Stimulated activated CD4-positive, alpha-beta T cell treated with anti-CD3 and anti-CD28 coated beads, Interleukin-4, amount 100 ng/mL, for 4 hours (primary cell): ENCODE data around the gene NSUN4.
"Not testable (repeated sequence)": the region's sequence is repeated elsewhere in the genome, so short reads cannot be mapped to it uniquely, and the experiment has no call there.

Experiments used
- DNase-seq, 2 experiments: peaks; one replicate each; pipeline ENCODE4 v3.0.0-alpha.2; 2020

NSUN4 gene

DNA sequence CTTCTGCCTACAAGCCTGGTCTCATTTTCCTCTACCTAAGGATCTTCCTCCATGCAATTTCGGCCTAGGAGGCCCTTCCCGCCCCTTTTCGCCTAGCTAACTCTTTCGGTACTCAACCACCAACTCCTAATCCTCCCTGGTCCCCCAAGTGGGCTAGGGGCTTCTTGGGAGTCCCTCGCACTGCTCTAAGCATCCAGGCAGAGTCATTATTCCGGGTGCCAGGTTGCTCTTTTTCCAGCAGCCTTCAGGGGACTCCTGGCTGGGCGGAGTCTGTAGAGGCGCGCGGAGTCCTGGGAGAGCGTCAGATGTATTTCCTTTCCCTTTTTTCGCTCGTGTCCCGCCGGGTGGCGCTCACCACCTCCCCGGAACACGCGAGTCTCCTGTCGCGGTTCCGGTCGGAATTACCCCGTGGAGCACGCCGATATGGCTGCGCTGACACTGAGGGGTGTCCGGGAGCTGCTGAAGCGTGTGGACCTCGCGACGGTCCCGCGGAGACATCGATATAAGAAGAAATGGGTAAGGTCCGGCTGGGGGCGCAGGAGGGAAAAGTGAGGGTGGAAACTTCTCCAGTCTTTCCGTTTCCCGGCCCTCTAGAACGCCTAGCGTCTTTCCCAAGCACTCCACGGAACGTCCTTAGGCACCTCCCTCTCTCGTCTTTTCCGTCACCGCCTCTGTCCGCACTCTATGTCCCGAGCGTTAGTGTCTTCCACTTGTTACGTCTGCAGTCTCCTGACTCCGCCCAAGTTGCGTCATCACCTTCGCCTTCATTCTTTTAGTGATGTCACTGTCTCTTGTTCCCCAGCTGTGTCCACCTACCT is at the start of gene NSUN4:
Gene NSUN4, plus strand, starts transcription at position 404 of the 818 bp plus-strand sequence. Its CDS starts 20 bp downstream, at position 424.
- DNase-seq: peak; percentile 81 to 84

DNA sequence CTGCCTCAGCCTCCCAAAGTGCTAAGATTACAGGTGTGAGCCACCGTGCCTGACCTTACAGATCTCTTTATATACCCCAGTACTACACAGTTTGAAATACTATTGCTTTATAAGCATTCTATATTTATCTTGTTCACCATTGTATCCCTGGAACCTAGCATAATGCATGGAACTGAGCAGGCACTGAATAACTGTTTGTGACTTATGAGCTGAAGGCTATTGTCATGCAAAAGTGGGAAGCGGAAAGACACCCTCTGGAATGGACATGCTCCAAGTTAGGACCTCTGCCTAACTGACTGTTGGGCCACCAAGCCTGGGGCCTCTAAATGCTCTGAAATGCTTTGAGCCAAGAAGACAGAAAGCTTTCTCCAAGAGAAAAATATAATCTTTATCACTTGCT is 45.3 kb upstream of the NSUN4 start:
- no peak for DNase-seq

DNA sequence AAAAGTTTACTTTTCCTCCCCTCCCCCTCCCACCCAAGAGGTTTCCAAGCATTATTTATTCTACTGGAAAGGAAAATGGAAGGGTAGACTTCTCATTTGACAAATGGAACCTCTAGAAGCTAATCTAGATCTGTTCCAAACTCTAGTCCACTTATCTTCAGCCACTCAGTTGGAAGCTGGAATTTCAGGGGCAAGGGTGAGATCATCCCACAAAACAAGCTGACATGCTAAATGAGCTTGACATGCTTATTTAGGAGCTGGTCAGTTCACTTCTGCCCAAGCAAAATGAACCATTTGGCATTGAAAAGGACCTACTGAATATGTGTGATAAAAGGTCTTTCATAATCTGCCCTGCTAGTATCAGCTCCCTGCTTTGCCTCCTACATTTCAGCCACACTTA is 42.2 kb upstream of the NSUN4 start:
- DNase-seq: no peak

GRCh38 chr1:46300673-46301405 is 39.8 kb upstream of the NSUN4 start:
- no peak for DNase-seq

- no peak for DNase-seq
These were observed 39.2 kb upstream of the NSUN4 start for GRCh38 chr1:46301406-46301807.

DNA sequence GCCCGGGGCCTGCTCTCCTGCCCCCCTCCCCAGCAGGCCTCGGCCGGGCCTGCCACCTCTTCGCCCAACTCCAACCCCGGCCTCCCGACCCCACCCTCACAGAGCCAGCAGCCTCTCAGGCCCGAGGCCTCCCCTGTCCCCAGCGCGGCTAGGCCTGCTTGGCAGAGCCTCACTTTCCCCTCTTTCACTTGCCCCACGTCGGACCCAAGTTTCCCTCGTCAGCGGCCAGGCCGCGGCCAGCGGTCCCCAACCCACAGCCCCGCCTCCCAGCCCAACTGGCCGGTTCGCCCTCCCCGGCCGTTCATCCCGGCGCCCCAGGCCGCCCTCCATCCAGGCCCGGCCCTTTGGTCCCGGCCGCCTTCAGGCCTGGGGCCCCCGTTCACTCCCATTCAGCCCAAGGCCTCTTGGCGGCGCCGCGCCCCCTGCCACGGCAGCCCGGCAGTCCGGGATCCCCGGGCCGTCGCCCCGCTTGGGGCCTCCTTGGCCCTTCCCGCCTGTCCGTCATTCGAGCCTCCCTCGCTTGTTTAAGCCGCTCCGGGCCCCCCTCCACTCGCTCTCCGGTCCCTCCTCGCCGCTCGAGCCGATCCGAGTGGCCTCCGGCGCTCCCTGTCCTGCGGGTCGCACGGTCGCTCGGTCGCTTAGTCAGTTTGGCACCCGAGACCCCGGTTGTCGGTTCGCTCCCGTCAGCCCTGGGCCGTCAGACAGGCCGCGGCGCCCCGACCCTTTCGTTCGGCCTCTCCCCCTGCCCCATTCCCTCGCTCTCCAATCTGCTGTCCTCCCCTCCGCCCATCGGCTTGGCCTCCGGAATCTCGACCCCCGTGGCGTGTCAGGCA is 38.6 kb upstream of the NSUN4 start:
- peak; percentile 32 to 51 for DNase-seq

DNA sequence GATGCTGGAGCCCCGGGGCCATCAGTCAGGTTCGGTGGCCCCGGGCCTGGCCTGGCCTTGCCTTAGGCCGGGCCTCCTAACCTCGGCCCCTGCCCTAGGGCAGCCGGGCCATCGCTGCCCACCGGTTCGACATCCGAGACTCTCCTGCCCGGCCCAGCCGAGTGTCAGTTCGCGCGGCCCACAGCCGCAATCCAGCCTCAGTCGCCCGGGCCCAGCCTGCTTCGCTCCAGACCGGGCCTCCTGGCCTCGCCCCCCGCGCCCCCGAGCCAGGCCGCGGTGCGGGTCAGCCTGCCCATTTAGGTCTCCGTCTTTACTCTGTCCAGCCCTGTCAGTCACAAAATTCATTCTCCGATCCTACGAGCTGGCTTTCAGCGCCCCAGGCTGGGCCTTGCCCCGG is 38.0 kb upstream of the NSUN4 start:
- peak in 1 of 2 experiments; percentile 28 for DNase-seq

GRCh38 chr1:46303038-46303871 is 37.4 kb upstream of the NSUN4 start, which contains the start of the genes LRRC41 and UQCRH:
Gene LRRC41, minus strand, starts transcription at chr1:46303616. Its CDS starts 294 bp downstream, at chr1:46303322.
Gene UQCRH, plus strand, starts transcription at chr1:46303698. Its CDS starts 69 bp downstream, at chr1:46303767.
- peak; percentile 88 to 91 for DNase-seq

DNA sequence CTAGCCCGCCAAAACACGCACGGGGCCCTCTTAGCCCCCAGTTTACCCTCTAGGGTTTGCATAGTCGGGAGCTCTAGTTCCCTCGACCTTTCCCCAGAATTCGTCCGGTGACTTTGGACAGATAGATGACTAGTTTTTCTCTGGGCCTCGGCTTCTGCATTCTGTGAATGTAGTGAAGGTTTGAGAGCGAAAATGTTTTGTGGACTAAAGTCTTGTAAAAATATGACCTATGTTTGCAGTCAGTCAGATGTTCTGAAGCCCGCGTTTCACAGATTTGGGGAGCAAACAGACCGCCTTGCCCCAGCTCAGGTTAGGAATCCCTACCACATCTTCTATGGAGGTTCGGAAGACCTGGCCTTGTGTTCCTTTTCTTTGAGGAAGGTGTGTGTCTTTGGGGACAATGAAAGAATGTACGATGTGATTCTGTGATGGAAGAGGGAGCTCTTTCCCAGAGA is 36.7 kb upstream of the NSUN4 start:
- peak in 1 of 2 experiments; percentile 2 for DNase-seq

GRCh38 chr1:46306159-46306530 is 34.5 kb upstream of the NSUN4 start:
- DNase-seq: no peak

DNA sequence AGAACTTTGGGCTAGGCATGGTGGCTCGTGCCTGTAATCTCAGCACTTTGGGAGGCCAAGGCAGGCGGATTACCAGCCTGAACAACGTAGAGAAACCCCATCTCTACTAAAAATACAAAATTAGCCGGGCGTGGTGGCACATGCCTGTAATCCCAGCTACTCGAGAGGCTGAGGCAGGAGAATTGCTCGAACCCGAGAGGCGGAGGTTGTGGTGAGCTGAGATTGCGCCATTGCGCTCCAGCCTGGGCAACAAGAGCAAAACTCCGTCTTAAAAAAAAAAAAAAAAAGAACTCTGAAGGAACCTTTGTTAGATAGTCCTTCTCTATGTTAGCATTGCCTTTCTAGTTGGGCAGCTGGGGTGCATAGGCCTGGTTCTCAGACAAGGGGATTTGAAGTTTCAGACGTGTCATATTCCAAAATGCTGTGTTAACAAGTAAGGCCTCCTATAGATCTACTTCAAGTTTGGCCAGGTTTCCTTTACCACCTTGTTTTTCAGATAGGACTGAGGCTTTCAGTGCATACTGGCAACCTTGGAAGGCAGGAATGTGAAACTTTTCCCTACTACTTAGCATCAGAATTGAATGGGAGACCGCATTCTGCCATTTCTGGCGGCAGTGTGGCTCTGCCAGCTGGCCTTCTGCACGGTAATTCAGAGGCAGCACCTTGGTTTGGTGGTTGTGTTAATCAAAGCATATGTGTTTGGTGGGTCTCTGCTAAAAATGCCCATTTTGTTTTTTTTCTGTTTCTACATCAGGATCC is 31.0 kb upstream of the NSUN4 start:
- DNase-seq: no peak

DNA sequence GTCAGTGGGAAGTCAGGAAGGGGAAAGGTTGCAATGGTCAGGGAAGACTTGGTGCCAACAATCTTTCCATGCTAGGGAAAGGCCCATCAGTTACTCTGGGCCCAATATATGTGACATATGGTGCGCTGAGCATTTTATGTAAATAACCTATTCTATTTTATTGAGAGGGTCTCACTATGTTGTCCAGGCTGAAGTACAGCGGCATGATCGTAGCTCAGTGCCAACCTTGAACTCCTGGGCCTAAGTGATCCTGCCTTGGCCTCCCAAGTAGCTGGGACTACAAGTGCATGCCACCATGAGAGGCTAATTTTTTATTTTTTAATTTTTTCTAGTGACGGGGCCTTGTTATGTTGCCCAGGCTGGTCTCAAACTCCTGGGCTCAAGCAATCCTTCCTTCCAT is 30.3 kb upstream of the NSUN4 start:
- no peak for DNase-seq

DNA sequence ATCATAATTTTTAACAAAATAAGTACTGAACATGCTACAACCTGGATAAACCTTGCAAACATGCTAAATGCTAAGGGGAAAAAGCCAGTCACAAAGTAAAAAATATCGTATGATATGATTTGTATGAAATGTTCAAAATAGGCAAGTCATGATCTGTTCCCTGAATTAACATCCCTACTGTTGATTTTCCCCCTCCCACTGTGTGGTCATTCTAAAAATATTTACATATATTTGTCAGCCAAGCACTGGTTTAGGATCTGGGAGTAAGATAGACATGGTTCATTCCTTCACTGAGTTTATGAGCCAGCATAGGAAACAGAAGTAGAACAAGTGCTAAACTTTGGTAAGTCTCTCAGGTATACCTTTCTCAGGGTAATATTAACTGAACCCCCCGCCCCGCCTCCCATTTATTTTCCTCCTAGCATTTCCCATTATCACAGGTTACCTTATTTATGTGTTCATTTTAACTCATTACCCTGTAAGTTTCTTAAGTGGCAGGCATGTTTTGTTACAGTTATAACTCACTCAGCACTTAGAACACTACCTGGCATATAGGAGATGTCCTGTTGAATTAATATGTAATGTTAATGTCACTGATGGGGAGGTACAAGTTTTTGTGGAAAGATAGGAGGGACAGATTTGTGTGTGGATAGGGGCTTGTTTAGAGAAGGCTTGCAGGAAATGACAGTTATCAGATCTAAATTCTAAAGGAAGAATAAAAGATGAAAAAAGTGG is 24.8 kb upstream of the NSUN4 start:
- no peak for DNase-seq

- DNase-seq: no peak
These were observed 23.3 kb upstream of the NSUN4 start for GRCh38 chr1:46317323-46317722.

- not testable (repeated sequence) for DNase-seq
These were observed 21.3 kb upstream of the NSUN4 start for GRCh38 chr1:46319301-46319700.

DNA sequence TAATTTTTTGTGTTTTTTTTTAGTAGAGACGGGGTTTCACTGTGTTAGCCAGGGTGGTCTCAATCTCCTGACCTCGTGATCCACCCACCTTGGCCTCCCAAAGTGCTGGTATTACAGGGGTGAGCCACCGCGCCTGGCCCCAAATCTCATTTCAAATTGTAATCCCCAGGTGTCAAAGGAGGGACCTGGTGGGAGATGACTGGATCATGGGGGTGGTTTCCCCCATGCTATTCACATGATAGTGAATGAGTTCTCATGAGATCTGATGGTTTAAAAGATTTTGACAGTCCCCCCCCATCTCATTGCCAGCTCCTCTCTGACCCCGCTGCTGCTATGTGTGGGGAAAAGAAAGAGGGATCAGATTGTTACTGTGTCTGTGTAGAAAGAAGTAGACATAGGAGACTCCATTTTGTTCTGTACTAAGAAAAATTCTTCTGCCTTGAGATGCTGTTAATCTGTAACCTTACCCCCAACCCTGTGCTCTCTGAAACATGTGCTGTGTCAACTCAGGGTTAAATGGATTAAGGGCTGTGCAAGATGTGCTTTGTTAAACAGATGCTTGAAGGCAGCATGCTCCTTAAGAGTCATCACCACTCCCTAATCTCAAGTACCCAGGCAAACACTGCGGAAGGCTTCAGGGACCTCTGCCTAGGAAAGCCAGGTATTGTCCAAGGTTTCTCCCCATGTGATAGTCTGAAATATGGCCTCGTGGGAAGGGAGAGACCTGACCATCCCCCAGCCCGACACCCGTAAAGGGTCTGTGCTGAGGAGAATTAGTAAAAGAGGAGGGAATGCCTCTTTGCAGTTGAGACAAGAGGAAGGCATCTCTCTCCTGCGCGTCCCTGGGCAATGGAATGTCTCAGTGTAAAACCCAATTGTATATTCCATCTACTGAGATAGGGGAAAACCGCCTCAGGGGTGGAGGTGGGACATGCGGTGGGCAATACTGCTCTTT is 20.4 kb upstream of the NSUN4 start:
- not testable (repeated sequence) for DNase-seq

DNA sequence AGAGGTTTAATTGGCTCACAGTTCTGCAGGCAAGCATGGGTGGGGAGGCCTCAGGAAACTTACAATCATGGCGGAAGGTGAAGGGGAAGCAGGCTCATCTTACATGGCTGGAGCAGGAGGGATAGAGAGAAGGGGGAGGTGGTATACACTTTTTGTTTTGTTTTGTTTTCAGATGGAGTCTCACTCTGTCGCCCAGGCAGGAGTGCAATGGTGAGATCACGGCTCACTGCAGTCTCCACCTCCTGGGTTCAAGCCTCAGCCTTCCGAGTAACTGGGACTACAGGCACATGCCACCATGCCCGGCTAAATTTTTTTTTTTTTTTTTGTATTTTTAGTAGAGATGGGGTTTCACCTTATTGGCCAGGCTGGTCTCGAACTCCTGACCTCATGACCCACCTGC is 18.4 kb upstream of the NSUN4 start:
- not testable (repeated sequence) for DNase-seq

DNA sequence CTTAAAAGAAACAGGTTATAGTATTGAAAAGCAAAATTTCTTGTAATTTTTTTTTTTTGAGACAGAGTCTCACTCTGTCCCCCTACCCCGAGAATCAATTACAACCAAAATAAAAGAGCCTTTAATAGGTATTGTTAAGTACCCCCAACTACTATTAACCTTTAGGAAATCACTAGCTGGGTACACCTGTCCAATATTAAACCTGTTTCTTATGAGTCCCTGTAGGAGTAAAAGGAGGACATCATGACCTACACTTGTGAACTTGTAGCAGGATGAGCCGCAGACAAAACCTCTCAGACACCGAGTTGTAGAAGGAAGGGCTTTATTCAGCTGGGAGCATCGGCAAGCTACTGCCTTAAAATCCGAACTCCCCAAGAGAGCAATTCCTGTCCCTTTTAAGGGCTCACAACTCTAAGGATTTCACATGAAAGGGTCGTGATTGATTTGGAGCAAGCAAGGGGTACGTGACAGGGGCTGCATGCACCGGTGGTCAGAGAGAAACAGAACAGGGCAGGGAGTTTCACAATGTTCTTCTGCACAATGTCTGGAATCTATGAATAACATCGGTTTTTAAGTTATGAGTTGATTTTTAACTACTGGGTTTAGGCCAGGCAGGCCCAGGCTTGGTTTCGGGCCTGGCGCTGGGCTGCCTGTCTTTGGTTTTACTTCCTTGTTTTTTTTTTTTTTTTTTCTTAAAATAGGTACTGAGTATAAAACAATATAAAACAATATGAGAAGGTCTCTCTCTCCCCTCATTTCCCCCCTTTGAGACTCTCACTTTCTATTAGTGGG is 15.1 kb upstream of the NSUN4 start:
- not testable (repeated sequence) for DNase-seq
